Stimulated activated CD4-positive, alpha-beta T cell treated with anti-CD3 and anti-CD28 coated beads, Interleukin-15, amount 100 ng/mL, for 48 hours (primary cell): ENCODE results near the gene LRRC1.
"Not testable (repeated sequence)": the region's sequence is repeated elsewhere in the genome, so short reads cannot be mapped to it uniquely, and the experiment has no call there.

ENCODE experiments used
- DNase-seq, 2 donors: peaks; one replicate each; pipeline ENCODE4 v3.0.0-alpha.2; 2020; ENCODE audit warnings: low read depth in 2 of 2

The LRRC1 gene

DNA sequence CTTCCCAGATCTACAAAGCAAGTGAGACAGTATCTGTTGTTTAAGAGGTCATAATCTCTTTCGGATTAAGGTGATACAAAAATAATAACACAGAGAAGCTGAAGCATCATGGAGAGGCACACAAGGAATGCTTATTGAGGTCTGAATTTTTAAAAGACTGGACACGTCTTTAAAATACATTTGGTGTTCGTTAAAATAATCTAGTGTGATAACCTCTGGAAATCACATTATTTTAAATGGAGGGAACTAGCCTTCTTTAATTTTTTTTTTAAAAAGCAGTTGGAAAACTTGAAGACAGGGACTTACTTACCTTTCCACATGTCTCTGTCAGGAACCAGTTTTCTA lies 1.9 kb upstream of the LRRC1 start:
- no peak for DNase-seq

DNA sequence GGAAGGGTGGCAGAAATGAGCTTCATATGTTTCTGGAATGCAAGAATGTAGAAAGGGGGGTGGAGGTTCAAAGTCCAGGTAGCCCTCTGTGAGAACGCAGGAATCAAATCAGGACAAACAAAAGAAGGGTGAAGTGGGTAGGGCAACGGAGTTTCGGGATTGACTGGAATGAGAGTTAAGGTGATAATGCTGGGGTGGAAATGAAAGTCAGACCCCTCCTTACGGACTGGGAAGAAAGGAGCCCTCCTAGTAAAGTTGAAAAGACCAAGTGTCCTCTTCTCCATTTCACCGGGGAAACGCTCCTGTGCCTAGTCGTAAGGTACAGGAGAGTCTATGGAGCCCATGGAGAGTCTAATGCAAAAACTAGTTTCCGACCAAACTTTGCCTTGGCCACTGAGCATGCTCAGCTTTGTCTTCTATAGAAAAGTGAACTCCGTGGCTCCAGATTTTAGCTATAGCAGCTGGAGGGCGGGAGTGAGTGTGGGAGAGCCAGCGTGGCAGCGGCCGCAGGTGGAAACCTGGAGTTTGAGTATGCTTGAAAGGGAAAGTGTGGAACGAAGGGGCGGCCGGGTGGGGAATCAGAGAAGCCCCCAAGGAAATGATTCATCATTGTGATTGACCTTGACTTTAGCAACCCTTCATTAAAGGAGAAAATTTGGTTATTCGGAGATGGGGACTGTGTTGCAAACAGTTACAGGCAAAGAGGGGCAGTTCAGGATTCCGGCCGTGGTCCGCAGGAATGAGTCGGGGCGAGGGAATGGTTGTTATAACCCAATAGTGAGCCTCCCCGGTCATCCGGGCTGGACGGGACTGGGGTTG lies 1.3 kb upstream of the LRRC1 start:
- no peak for DNase-seq

DNA sequence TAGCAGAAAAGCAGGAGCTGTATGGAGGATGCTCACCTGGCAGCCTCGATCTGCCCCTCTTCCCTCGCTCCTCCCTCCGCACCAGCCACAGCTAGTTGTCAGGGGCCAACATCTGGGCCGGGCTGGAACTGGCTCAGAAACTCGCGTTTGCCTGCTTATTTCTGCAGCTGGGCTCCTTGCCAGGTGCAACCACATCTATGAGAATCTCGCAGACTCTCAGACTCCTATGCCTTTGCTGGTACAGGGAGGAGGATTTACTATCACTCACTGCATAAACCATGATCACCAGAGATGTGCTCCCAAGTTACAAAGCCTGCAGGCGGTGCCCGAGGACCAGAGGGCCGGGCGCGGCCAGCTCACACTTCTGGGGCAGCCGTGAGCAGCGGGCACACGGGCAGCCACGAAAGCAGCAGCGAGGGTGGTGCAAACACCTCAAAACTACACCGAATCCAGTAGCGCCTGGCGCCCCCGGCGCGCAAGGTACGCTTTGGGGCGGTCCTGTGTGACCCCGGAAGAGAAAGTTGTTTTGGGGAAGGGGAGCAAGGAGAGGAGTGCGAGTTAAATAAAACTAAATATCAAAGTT lies 577 bp upstream of the LRRC1 start:
- peak in 1 of 2 donors; percentile 29 for DNase-seq

DNA sequence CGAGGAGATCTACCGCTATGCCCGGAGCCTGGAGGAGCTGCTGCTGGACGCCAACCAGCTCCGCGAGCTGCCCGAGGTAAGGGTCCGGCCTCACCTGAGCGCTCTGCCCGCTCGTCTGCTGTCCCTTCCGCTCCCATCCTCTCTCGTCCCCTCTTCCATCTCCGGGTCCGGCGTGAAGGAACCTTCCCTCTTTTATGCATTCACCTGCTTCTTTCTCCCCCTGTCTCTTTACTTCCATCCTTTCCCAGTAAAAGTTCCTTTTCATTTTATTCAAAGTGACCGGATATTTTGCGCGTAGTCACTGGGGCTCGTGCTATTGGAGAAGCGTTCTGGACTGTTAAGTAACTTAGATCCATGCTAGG lies 516 bp downstream of the LRRC1 start:
- DNase-seq = no peak

DNA sequence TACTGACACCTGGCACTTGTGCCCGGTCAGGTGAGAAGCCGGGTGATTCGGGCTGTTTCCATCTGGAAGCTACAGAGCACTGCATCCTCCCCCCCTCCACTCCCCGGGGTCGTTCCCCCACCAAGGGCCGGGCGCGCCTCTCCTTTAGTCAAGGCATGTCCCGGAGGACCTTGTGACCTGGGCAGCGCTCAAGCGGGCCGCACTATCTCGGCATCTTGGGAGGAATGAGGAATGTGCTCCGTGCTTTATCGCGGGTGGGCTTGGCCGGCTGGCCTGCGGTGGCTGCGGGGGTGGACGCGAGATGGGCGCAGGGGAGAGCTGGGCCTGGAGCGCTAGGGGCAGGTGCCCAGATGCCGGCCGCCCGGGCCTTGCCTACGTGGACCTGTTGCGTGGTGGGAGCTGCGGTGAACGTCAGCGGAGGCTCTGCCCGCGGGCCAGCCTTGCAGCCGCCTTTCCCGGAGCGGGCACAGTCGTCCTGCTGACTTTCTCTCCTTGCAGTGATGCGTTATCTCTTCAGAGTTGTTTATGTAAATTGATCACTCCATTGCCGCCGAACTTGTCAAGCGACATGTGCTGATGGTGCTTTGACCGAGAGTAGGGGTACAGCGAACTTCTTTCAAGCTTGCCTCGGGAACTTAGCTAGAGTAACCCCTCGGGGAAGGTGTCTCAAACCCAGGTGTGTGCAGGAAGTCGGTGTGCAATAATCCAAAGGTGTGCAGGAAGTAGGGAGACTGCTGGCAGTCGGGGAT lies 1.1 kb downstream of the LRRC1 start:
- no peak for DNase-seq

DNA sequence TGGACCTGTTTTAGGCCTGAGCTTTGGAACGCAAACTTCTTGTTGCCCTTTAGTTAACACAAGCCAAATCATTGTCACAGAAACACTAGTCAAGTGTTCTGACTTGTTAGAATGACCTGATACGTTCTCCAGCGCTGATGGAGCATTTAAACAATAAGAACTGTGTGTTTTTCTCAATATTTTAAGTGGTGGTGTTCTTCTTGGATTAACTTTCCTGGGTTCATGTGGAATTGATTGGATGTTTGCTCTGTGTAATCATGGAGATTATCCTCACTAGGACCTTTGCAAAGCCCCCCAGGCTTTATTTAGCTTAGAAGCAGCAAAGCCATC lies 1.6 kb downstream of the LRRC1 start:
- DNase-seq = no peak

DNA sequence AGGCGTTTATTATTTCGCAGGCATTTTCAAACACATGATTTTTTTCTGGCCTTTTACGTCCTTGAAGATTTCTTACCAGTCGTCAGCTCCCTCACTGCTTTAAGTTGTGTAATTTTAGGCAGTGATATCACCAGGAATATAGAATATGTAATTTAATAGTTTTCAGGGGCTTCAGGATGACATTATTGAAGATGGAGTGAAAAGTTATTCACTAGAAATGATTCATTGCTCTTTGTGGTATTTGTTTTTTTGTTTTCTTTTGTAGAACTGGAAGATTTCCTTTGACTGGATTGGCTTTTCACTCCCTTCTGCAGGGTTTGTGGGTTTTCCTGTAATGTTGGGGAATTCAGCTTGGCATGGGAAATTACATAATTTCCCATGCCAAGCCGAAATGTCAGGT lies 2.0 kb downstream of the LRRC1 start:
- no peak for DNase-seq

DNA sequence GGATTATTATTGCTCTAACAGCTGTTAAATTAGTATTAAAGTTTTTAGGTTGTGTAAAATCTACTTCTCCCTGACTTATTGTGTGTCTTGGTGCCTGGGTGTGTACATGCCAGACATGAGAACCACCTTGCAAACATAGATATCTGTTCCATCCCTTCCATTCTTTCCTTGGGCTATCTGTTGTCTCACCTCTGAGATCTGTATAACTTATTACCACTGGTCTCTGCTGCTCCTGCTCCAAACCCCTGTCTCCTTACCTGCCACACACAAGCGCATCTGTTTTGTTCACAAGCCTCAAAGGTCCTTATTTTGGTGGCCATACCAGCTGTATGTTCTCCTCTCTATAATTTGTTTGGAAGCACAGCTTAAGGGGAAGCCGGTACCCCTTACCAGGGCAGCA lies 2.5 kb downstream of the LRRC1 start:
- DNase-seq = no peak

DNA sequence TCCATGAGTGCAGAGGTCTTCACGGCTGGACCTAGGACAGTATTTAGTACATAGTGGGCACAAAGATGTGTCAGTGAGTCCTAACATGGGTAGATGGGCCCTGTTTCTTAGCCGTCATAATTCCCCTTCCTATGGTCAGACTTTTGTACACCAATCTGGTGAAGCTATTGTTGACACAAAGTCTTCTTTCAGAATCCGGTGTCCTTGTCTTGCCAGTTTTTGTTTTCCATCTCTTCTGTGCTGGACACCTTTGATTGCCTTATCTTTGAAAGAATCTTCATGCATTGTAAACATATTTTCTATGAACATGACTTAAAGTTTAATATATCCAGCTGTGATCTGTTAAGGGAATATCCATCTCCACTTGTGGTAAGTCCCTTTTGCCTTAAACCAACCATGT lies 4.5 kb downstream of the LRRC1 start:
- no peak for DNase-seq

DNA sequence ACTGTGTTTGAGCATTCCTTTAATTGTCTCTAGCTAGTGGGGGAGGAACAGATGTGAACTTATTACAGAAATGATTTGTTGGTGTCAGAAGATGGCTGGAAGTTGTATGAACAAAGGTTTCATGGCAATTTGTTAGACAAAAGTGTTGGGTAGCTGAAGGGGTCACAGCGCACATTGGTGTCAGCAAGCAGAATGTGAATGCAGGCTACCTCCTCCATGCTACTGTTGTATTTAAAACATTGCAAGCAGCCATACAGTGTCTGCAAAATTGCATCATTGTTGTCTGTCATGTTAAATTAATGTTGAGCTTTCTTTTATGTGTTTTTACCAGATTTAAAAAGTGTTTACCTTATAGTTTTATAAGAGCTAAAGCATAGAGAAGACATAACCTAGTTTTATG lies 6.2 kb downstream of the LRRC1 start:
- no peak for DNase-seq

DNA sequence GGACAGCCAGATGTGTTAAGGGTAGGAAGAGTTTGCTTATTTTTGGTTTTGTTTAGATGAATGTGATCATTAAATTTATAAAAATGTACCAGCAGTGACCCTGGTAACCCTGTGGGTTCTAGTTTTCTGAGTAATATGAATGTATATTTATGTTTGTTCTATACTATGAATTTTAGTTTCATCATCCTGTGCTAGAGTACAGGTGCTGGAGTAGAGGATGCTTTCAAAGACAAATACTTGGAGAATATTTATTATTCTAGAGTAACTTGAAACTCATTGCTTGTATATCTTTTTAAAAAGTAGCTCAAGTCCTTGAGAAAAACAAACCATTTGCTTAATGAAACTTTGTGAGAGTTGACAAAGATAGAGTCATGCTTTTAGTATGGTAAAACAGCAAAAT lies 7.8 kb downstream of the LRRC1 start:
- DNase-seq = no peak

DNA sequence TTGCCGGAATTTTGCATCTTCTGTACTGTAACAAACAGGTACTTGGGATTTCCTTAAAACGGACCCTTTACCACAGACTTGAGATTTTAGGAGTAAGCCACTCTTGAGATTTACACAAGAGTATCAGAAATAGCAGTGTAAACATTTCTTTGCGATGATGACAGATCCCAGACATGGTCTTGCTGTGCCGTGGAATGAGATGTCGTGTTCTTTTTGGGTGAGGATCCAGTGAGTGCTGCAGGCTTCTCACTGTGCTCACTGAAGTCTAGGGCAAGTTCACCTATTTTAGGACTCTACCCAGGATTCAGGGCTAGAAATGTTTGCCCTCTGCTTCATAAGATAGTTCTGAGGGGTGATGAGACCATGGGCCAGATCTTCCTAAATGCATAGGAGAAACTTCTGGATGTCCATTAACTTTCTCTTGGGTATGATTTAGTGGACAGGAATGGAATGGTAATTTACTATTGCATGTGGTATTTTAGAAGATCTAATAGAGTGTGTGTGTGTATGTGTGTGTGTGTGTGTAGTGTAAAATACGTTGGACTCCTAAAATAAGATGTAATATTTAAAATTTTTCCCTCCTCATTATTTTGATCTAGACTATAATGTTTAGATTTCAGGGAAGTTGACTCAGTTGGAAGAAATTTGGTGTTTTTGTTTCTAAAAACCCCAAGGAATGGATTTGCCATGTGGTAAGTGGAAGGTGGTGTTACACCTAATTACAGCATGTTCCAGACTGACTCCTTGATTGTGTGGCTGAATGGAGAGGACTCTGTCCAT lies 8.5 kb downstream of the LRRC1 start:
- no peak for DNase-seq

DNA sequence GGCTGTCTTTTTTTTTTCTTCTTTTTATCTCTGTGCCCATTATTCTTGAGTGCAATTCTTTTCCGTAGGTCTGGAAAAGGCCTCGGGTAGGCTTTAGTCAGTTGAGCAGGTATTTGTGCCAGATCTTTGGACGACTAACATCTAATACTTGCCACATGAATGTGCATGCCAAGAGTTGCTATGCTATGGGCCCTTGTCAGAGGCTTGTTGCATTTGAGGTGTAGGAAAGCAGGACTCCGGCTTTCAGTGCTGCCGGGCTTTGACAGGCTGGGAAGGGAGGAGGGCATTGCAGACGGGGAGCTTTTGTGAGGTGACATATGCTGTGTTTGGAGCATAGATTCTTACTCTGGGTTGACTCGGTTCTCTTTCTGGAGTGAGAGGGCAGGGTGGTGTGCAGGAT lies 10.2 kb downstream of the LRRC1 start:
- no peak for DNase-seq

DNA sequence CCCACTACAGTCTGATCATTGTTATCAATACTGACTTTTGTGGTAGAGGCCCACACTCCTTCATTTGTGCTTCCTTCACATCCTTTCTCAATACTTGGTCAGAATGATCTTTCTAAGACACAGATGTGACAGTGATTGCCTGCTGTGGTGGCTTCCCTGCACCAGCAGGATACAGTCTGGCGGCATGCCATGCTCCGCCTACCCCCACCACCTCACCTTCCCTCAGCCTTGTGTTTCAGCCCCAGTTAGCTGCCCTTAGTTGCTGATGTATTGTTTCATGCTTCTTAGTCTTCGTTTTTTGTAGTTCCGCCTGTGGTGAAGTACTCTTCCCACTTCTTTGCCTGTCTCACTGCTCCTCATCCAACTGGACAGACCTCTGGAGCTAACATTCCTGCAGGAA lies 10.9 kb downstream of the LRRC1 start:
- DNase-seq = no peak

DNA sequence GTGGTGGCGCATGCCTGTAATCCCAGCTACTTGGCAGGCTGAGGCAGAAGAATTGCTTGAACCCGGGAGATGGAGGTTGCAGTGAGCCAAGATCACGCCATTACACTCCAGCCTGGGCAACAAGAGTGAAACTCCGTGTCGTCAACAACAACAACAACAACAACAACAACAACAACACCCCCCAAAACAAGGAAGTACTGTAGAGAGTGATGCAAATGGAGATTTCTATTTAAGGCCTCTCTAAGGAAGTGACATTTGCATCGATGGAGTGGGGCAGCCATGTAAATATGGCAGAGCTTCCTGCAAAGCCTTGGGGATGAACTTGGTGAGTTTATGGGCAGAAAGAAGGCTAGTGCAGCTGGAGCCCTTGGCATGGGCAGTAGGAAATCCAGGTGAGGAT lies 12.8 kb downstream of the LRRC1 start:
- not testable (repeated sequence) for DNase-seq

DNA sequence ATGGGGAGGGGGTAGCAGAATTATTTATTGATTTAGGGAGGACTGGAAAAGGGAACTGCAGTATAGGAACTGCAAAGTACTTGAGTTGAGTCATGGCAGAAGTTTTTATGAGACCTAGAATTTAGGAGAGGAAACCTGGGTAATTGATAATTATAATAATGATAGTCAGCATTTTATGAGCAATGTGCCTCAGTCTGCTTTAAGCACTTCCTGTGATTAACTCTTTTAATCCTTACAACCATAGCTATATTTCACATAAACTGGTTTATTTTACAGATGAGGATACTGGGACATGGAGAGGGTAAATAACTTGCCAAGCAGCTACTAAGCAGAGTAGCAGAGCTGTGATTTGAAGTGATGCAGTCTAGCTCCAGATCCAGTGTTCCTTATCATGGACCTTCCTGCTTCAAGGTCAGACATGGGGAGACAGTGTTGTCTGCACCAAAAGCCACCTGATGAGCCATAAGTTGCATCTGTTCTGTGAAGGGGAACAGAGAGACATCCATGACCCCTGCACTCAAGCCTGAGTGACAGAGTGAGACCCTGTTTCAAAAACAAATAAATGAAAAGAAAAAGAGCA lies 13.6 kb downstream of the LRRC1 start:
- no peak for DNase-seq

DNA sequence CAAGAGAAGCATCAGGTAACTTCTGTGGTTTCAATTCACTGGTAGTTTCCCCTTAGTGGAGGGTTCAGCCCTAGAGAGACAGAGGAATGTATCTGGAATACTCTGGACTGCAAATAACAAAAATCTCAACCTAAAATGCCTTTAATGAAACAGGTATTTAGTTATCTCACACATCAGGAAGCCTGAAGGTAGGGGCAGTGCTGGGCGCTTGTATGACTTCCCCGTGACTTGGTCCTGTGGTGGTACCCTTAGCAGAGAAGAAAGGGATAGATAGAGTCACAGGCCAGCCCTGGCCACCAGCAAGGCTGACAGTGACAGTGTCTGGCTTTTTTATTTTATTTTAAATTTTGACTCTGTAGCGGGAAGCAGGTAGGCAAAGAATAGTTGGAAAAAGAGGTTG lies 14.9 kb downstream of the LRRC1 start:
- no peak for DNase-seq

DNA sequence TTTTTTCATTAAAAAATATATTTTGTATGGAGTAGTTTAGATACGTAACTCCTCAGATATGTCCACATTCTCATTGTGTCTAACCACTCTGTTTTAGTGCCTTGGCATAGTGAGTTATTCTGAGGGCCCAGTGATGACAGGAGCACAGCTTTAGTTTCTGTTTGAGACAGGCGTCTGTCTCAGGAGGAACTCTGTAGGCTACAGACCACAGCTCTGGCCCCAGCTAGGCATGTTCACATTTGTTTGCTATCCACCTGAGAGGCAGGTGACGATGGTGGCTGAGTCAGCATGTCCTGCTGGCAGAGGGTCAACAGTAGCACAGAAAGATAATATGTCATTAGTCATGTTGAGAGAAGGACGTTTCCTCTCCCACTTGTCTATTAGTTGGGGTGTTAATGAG lies 16.3 kb downstream of the LRRC1 start:
- DNase-seq = no peak

DNA sequence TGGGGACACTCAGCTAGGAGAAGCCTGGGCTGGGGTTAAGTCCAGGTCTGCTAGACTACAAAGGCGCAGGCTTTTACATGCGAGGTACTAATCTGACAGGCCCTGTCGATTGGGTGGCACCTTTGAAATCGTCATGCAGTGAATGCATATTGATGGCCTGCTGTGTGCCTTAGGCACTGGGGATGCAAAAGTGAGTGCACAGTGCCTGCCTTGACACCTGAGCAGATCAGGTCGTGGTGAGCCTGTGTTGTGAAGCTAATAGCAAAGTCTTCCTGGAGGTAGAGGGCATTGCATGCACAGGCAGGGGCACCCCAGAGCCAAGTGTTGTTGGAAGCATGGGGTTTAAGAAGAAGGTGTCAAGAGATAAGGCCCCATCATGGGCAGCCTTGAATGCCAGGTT lies 16.9 kb downstream of the LRRC1 start:
- DNase-seq = no peak

DNA sequence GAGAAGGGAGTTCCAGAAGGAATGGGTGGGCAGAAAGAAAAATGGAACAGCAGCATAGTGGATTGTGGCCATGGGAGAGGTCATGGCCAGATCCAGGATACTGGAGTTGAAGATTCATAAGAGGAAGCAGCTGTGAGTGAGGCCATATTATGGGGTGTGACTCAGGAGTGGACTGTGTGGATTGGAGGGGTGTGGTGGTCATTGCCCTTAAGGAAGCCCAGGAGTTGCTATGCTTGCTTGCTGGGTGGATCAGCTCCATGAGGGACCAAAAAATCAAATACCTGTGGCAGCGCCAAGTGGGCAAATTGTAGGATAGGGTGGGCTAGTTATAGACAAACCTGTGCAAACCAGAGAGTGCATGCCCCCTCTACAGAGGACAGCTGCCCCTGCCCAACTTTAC lies 18.3 kb downstream of the LRRC1 start:
- no peak for DNase-seq

DNA sequence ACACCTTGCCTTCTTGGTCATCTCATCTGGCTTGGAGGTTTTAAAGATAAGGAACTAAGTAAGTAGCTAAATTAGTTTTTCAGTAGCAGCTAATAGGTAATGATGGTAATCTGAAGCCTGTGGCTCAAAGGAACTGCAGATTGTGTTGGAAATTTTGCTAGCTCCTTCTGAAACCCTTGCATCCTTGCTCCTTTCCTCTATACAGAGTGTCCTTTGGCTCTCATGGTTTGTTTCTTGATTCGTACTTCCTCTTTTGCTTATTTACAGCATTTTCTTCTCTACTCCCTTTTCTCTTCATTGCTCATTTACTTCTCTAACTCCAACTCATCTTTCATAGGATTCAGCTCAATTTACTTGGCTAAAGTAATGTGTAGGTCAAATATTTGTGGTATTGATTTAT lies 19.0 kb downstream of the LRRC1 start:
- DNase-seq = no peak

DNA sequence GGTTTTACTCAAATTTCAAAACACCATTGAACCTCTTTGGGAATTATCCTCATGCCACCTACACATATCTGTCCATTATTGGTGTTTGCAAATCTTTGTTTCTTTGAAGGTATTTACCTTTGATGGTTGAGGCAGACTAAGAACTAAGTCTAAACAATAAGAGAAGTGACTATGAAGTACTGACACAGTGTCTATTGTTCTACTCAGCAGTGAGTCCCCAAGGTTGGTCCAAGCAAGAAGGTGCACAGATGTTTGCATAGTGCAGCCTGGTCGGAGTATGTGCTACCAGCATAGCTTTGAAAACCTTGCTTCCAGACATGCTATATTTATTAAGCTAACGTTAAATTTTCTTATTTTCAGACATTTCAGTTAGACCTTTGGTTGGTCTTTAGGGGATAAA lies 19.5 kb downstream of the LRRC1 start:
- DNase-seq = no peak
